Measurements from ENCODE around the gene RPL18.

RPL18 gene

DNA sequence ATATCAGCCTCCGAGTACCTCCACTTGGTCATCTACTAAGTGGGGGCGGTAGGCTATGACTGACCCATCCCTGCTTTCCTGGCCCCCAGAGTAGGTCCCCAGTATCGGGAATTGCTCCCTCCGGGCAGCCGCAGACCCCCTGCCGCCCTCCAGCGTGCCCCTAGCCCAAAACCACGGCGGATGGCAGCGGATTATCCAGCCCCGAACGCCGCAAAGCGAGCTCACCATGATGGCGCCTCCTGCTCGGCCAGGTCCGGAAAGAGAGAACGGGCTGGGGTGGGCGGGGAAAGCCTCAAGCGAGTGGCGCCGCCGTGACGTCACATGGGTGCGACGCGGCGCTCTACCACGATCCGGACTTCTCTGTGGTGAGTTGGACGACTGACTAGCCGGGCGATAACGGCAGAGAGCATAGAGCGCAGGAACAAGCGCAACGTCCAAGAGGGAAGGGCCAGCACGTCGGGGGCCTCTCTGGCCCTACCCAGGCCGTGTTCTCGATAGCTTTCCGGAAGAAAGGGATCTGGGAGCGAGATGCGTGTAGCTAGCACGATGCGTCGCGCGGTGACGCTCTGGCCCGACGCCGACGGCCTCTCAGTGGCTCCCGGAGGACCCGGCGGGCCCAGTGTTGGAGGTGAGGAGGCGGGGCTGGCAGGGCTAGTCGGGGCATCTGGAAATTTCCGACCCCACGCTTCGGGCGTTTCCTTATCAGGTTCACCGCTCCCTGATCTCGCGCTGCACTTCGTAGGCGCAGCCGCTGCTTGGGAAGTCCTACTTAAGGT lies at the start of gene RPL18, which contains the start of gene SPHK2:
Gene RPL18 (minus strand): TSS at position 263 of the 776 bp plus-strand sequence. CDS start 35 bp downstream, at position 228.
Gene SPHK2 (plus strand): TSS at position 591 of the 776 bp plus-strand sequence. CDS start 1,009 bp downstream, outside the sequence.
- TF ChIP-seq, protein P1, sequence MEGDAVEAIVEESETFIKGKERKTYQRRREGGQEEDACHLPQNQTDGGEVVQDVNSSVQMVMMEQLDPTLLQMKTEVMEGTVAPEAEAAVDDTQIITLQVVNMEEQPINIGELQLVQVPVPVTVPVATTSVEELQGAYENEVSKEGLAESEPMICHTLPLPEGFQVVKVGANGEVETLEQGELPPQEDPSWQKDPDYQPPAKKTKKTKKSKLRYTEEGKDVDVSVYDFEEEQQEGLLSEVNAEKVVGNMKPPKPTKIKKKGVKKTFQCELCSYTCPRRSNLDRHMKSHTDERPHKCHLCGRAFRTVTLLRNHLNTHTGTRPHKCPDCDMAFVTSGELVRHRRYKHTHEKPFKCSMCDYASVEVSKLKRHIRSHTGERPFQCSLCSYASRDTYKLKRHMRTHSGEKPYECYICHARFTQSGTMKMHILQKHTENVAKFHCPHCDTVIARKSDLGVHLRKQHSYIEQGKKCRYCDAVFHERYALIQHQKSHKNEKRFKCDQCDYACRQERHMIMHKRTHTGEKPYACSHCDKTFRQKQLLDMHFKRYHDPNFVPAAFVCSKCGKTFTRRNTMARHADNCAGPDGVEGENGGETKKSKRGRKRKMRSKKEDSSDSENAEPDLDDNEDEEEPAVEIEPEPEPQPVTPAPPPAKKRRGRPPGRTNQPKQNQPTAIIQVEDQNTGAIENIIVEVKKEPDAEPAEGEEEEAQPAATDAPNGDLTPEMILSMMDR (IDR thresholded peaks at IDR 0.05): no peak

DNA sequence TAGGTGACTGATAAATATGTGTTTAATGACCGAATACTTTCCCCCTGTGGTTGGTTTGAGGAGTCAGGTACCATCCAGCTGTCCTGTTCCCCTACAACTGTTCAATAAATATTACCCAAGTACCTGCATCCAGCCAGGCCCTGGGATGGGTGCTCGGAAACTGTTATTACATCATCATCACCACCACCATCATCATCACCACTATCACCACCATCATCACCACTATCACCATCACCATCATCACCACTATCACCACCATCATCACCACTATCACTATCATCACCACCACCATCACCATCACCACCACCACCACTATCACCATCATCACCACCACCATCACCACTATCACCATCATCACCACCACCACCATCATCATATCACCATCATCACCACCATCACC lies 49.8 kb upstream of the RPL18 start:
- TF ChIP-seq, protein P1 (IDR thresholded peaks at IDR 0.05): no peak

DNA sequence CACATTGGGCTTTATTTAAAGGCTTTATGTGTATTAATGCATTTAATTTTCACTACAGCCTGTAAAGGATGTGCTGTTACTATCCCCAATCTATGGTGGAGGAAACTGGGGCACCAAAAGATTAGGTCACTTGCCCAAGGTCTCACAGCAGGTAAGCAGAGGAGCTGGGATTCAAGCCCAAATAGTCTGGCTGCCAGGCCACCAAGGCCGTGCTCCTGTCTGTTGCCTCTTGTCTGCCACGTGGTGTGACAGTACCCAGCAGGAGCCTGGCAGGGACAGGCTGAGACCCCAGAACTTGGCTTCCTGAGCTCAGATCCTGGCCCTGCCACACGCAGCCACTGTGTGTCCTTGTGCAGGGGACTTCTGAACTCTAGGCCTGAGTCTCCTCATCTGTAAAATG lies 49.4 kb upstream of the RPL18 start:
- TF ChIP-seq, protein P1 (IDR thresholded peaks at IDR 0.05): no peak

DNA sequence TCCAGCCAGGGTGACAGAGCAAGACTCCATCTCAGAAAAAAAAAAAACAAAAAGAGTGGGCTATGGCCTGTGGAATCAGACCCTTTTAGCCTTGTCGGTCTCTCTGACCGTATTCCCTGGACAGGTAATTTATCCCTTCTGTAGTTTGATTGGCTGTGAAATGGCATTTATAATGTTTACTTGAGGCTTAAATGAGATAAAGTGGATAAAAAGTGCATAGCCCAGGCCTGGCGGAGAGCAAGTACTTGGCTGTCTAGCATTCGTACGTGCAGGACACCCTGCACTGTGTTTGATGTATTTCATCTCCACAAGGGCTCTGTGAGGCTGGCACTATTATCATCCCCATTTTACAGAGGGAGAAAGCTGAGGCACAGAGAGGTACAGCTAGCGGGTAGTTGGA lies 46.8 kb upstream of the RPL18 start:
- TF ChIP-seq, protein P1 (IDR thresholded peaks at IDR 0.05): no peak

DNA sequence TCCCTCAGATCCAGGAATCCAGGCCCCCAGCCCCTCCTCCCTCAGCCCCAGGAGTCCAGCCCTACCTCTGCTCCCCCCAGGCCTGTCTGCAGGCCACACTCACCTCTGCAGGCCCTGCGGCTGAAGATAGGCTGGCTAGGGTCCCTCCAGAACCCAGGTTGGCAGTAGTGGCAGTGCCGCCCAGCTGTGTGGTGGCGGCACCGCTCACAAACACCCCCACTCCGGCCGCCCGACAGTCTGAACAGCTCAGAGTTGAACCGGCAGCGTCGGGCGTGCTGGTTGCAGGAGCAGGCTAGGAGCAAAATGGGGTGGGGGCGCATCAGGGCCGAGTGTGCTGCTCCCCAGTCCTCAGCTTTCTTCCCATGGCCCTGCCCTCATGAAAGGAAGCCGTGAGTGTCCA lies 45.5 kb upstream of the RPL18 start:
- TF ChIP-seq, protein P1 (IDR thresholded peaks at IDR 0.05): no peak

DNA sequence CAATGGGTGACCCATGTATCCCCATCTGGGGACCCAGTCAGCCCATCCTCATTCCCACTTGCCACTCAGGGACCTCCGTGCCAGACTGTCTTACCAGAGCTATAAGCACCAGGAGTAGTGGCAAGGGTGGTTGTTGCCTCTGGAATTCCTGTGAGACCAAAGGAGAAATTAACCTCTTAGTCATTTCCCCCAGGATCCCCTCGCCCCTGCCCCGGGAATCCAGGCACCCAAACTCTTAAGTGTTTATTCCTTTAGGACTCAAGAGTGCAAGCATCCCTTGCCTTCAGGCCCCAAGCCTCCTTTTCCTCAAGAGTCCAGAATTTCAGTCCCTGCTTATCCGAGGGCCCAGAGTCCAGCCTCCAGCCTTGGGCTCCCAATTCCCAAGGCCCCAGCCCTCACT lies 44.7 kb upstream of the RPL18 start:
- TF ChIP-seq, protein P1 (IDR thresholded peaks at IDR 0.05): no peak

DNA sequence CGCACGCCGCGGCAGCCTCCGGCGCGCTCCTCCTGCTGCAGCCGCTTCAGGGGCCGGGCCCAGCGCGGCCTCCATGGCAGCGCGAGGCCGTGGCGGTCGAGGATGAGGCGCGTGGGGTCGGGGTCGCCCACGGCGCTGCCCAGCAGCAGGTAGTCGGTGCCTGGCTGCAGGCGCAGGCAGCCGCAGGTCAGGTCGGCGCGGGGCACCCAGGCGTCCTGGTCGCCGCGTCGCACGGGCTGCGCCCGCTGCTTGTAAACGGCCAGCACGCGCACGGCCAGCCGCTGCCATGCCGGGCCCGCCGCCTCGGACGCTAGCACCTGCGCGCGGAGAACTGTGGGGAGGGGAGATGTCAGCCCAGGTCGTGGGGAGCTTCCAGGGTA lies 42.7 kb upstream of the RPL18 start:
- TF ChIP-seq, protein P1 (IDR thresholded peaks at IDR 0.05): no peak
